Heart left ventricle (tissue), 16 donors: Measurements from ENCODE around the gene LTB4R. TPM values are rescaled to one million over a fixed set of nuclear protein-coding genes. Genes with fewer than 3 reads are reported as not detected.

ENCODE experiments used
- ATAC-seq, 4 donors: fragments of 200-7000 bp; cut with Tn5 transposase; one replicate each; pipeline ENCODE4 v1.9.1; 2020 to 2022; ENCODE audit warnings: moderate library complexity in 4 of 4, mild to moderate bottlenecking in 3 of 4, moderate number of reproducible peaks in 1 of 4
- DNase-seq, 5 donors: peaks; one replicate each; pipeline ENCODE4 v3.0.0-alpha.2; 2020
- H3K27ac ChIP-seq, 12 donors: fragments of 200-600 bp; sonication (generic) in 4 of 12; one replicate each; pipeline versions ENCODE4 v1.5.0 to v1.8.0; 2016 to 2022; ENCODE audit warnings: mild to moderate bottlenecking in 2 of 12
- H3K27me3 ChIP-seq, 9 donors: fragments of 200-600 bp; sonication (generic) in 2 of 9; one replicate each; pipeline versions ENCODE4 v1.5.1 to v1.8.0; 2016 to 2022; ENCODE audit warnings: mild to moderate bottlenecking in 3 of 9
- H3K36me3 ChIP-seq, 9 donors: fragments of 200-600 bp; sonication (generic) in 2 of 9; one replicate each; pipeline versions ENCODE4 v1.5.0 to v1.8.0; 2018 to 2022; ENCODE audit warnings: mild to moderate bottlenecking in 2 of 9
- H3K4me1 ChIP-seq, 12 donors: fragments of 200-600 bp; sonication (generic) in 4 of 12; one replicate each; pipeline versions ENCODE4 v1.5.0 to v1.8.0; 2016 to 2022; ENCODE audit warnings: mild to moderate bottlenecking in 3 of 12
- H3K4me3 ChIP-seq, 12 donors: fragments of 200-600 bp; sonication (generic) in 4 of 12; one replicate each; pipeline versions ENCODE4 v1.5.0 to v1.8.0; 2017 to 2022; ENCODE audit warnings: mild to moderate bottlenecking in 9 of 12, moderate library complexity in 4 of 12
- H3K9me3 ChIP-seq, 12 donors: fragments of 200-600 bp; sonication (generic) in 4 of 12; one replicate each; pipeline versions ENCODE4 v1.5.0 to v1.8.0; 2016 to 2022; ENCODE audit warnings: mild to moderate bottlenecking in 1 of 12
- POLR2A ChIP-seq, 2 donors: fragments of 450-650 bp; IDR thresholded peaks; one replicate each; pipeline ENCODE4 v1.6.1; 2017; ENCODE audit warnings: antibody characterized with exemption in 2 of 2, mild to moderate bottlenecking in 2 of 2, moderate library complexity in 2 of 2
- WGBS, 4 donors: extraction: QIAGEN DNeasy Blood & Tissue Kit in 2 of 4; methylation state at CpG; one replicate each; pipeline versions ENCODE4 v1.1.5 to v1.1.7; 2013 to 2018; 5-methylcytosine and 5-hydroxymethylcytosine counted together
- intact Hi-C, 10 donors: fragments of 100-400 bp; cut with DNase I; formaldehyde crosslinking; loops; one replicate each; pipeline versions ENCODE4 v1.11.1 to v1.14.2; 2022
- polyA plus RNA-seq, 2 donors: library from polyadenylated mRNA; stranded (reverse); fragments of 200-250 nt; gene quantifications; one replicate each; pipeline ENCODE4 v1.2.3, GENCODE V29; 2013
- total RNA-seq, 9 donors: library from RNA; depleted of rRNA in 2 of 9; stranded (reverse); fragments of >200 nt in 2 of 9; fragmentation: NEBNext Ultra II Directional in 3 of 9; extraction: Animal tissue kit (Norgen Biotek cat#: 25700) in 3 of 9; gene quantifications; one replicate each; pipeline versions ENCODE4 v1.1.0 to v1.2.4, GENCODE V29; 2016 to 2023
- TF ChIP-seq, protein P1 (sequence below), 12 donors: fragments of 200-600 bp; sonication (generic) in 4 of 12; IDR thresholded peaks; one replicate each; pipeline versions ENCODE4 v1.5.0 to v1.8.0; 2018 to 2022; ENCODE audit warnings: antibody characterized with exemption in 12 of 12, mild to moderate bottlenecking in 5 of 12
- donor health status: ischemic (EF 13 %, LVEDD 7.1; RV severe dilation, severe dysfunction).
- donor health status: healthy with polysubstance abuse.
- donor health status: DM: no; HTN: yes; CAD: no.
- donor health status: DM: no; HTN: no; CAD: no.
- donor health status: ischemic (EF 25% LVEDD 6.9; RV normal size, moderate dysfunction).
- donor health status: ischemic (EF 25% LVEDD 5.7; RV mildly dilated, moderate dysfunction).
- donor health status: healthy.
- donor health status: DM: yes; HTN: yes; CAD: no.
- donor health status: ischemic (EF 35%, LVEDD 5.7; RV mildly dilated, moderate dysfunction).
- donor health status: nonischemic (EF 11% LVEDD 7.7; RV severe dilation, severe dysfunction).
- donor health status: DM: yes; HTN: yes; CAD: no.
- donor health status: PGD.
- donor health status: ischemic (EF 29% LVEDD 5.4; RV normal size, mild dysfunction).
- donor health status: nonischemic (EF 23%, LVEDD 6.1; RV moderate dilation, normal function).

The LTB4R gene
- total and polyA plus RNA-seq, 11 donors, result 0.92 to 8.8 (median 1.7) TPM

DNA sequence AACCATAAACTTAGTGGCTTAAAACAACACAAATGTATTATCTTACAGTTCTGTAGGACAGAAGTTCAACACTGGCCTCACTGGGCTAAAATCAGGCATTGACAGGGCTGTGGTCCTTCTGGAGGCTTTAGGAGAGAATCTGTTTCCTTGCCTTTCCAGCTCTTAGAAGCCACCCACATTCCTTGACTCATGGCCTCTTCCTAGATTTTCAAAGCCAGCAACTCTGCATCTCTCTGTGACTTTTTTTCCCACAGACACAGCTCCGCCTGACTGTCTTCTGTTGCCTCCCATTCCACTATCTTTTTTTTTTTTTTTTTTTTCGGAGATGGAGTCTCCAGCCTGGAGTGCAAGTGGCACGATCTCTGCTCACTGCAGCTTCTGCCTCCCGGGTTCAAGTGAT, 44.9 kb downstream of the LTB4R start:
- ATAC-seq, result no peak

DNA sequence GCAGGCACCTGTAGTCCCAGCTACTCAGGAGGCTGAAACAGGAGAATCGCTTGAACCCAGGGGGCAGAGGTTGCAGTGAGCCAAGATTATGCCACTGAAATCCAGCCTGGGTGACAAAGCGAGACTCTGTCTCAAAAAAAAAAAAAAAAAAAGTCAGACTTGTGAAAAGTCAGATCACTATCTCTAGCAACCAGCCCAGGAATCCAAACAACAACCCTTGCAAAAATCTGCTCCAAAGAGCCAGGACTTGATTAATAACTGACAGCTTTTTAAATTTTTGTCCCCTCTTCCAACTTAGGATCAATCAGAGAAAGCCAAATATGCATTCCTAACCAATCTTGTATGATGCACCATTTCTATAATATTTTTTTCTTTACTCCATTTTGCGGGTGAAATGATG, 49.0 kb downstream of the LTB4R start:
- H3K4me1 ChIP-seq, result peaks cover 0 to 6% (median 3%) of the 10 kb centered on the region in 12 donors
- intact Hi-C loops, result loop anchor here in 1 of 10 donors (2.0 kb wide), 1 partner anchor 77 kb away; no protein-coding TSS in a partner anchor
- no peak for ATAC-seq
- no peak overlapping the region for H3K4me3 ChIP-seq
- no peaks in the 10 kb centered on the region for H3K36me3 ChIP-seq
- H3K9me3 ChIP-seq, result no peaks in the 10 kb centered on the region
- no peak for DNase-seq
- no peak overlapping the region for H3K27ac ChIP-seq
- peaks cover 0 to 11% (median 0%) of the 10 kb centered on the region in 9 donors for H3K27me3 ChIP-seq
- 91 to 98% (median 95%) methylated on average over 3 of the region's 3 CpGs for WGBS, 4 donors
- TF ChIP-seq POLR2A (IDR thresholded peaks at IDR 0.05), result no peak
- TF ChIP-seq, protein P1, sequence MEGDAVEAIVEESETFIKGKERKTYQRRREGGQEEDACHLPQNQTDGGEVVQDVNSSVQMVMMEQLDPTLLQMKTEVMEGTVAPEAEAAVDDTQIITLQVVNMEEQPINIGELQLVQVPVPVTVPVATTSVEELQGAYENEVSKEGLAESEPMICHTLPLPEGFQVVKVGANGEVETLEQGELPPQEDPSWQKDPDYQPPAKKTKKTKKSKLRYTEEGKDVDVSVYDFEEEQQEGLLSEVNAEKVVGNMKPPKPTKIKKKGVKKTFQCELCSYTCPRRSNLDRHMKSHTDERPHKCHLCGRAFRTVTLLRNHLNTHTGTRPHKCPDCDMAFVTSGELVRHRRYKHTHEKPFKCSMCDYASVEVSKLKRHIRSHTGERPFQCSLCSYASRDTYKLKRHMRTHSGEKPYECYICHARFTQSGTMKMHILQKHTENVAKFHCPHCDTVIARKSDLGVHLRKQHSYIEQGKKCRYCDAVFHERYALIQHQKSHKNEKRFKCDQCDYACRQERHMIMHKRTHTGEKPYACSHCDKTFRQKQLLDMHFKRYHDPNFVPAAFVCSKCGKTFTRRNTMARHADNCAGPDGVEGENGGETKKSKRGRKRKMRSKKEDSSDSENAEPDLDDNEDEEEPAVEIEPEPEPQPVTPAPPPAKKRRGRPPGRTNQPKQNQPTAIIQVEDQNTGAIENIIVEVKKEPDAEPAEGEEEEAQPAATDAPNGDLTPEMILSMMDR (IDR thresholded peaks at IDR 0.05), result no peak

More for the DNA sequence above, 44.9 kb downstream of the LTB4R start:
- Histone ChIP-seq H3K4me1 (peaks cover 0 to 13% (median 0%) of the 10 kb centered on the region in 12 donors), H3K27ac (no peak overlapping the region), H3K4me3 (no peak overlapping the region), H3K27me3 (peaks cover 0 to 23% (median 0%) of the 10 kb centered on the region in 9 donors), H3K36me3 (no peaks in the 10 kb centered on the region), H3K9me3 (no peaks in the 10 kb centered on the region)
- intact Hi-C loops, result no loop called here
- WGBS, 4 donors, result 78 to 95% (median 92%) methylated on average over 4 of the region's 4 CpGs
- no peak for DNase-seq
- TF ChIP-seq, protein P1 (IDR thresholded peaks at IDR 0.05), result no peak
- no peak for TF ChIP-seq POLR2A (IDR thresholded peaks at IDR 0.05)

DNA sequence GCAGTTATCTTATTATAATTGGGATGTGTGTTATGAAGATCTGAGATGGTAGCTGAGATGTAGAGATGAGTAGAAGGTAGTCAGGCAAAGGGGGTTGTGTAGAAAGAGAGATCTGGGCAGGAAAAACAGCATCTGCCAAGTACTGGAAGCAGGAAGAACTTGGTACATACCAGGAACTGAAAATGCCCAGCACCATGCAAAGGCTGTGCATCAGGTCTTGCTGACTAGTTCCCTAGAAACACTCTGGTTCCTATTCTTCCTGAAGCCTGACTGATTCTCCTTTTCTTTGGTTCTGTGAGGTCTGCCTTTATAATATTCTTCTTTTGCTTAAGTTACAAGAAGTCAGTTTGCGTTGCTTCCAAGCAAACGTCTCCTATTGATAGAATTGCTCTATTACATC, 50.0 kb downstream of the LTB4R start:
- Histone ChIP-seq H3K36me3 (no peaks in the 10 kb centered on the region), H3K27me3 (peaks cover 0 to 15% (median under 1%) of the 10 kb centered on the region in 9 donors), H3K4me1 (peaks cover 0 to 17% (median 11%) of the 10 kb centered on the region in 12 donors), H3K27ac (no peak overlapping the region), H3K4me3 (no peak overlapping the region), H3K9me3 (no peaks in the 10 kb centered on the region)
- no peak for TF ChIP-seq POLR2A (IDR thresholded peaks at IDR 0.05)
- TF ChIP-seq, protein P1 (IDR thresholded peaks at IDR 0.05), result no peak
- 78 to 84% (median 80%) methylated on average over 2 of the region's 2 CpGs for WGBS, 4 donors
- intact Hi-C loops, result loop anchor here in 1 of 10 donors (2.0 kb wide), 1 partner anchor 75 kb away; no protein-coding TSS in a partner anchor
- DNase-seq, result no peak
- no peak for ATAC-seq

DNA sequence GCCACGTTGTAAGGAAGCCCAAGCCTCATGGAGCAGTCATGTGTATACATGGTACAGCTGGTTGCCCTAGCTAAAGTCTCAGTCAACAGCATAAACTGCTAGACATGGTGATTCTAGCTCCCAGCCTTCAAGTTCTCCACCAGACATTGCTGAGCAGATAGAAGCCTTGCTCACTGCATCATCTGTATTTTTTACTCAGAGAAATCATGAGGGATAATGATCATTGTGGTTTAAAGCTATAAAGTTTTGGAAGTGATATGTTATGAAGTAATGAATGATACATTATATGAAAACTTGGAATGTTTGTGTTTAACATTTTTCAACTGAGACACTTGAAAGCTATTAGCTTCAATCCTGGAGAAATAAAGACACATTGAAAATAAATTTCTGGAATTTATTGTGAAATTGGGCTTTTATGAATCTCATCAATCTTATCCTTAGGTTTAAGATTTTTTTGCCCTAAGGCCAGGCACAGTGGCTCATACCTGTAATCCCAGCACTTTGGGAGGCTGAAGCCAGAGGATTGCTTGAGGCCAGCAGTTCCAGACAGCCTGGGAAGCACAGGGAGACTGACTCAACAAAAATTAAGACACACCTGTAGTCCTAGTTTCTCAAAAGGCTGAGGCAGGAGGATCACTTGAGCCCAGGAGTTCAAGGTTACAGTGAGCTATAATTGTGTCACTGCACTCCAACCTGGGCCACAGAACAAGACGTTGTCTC, 51.1 kb downstream of the LTB4R start:
- intact Hi-C loops, result no loop called here
- no peak for TF ChIP-seq POLR2A (IDR thresholded peaks at IDR 0.05)
- H3K4me3 ChIP-seq, result no peak overlapping the region
- no peaks in the 10 kb centered on the region for H3K9me3 ChIP-seq
- H3K27me3 ChIP-seq, result peaks cover 0 to 22% (median 5%) of the 10 kb centered on the region in 9 donors
- no peak for DNase-seq
- H3K36me3 ChIP-seq, result no peaks in the 10 kb centered on the region
- peaks cover 0 to 27% (median 16%) of the 10 kb centered on the region in 12 donors for H3K4me1 ChIP-seq
- no peak overlapping the region for H3K27ac ChIP-seq
- WGBS, 4 donors, result 45 to 57% (median 47%) methylated on average over 2 of the region's 2 CpGs
- ATAC-seq, result no peak
